Inferior parietal cortex (tissue), 1 donor: Measurements from ENCODE around the gene MYO9A.

Experiments used
- DNase-seq: peaks from one replicate; pipeline ENCODE4 v3.0.0-alpha.2; 2016; ENCODE audit errors: extremely low spot score

MYO9A gene

GRCh38 chr15:71782422-71783165 lies 335.4 kb downstream of the MYO9A start:
- no peak for DNase-seq

- DNase-seq = no peak
Observed at GRCh38 chr15:71781965-71782265, 336.0 kb downstream of the MYO9A start.

- no peak for DNase-seq
Observed at GRCh38 chr15:71781179-71781964, 336.6 kb downstream of the MYO9A start.

- peak; percentile 60 for DNase-seq
Observed at GRCh38 chr15:71780115-71780976, 337.6 kb downstream of the MYO9A start.

GRCh38 chr15:71779073-71779797 lies 338.7 kb downstream of the MYO9A start:
- no peak for DNase-seq

GRCh38 chr15:71777216-71777943 lies 340.6 kb downstream of the MYO9A start:
- no peak for DNase-seq

- DNase-seq = no peak
Observed at GRCh38 chr15:71776304-71776703, 341.6 kb downstream of the MYO9A start.

GRCh38 chr15:71775856-71776255 lies 342.1 kb downstream of the MYO9A start:
- DNase-seq = no peak

GRCh38 chr15:71773206-71773859 lies 344.6 kb downstream of the MYO9A start:
- DNase-seq = no peak
